HG02870 (cell line): ENCODE measurements around the gene HIPK1.

Source experiments
- ATAC-seq: cut with Tn5 transposase; IDR thresholded peaks from one replicate; pipeline ENCODE4 v1.9.1; 2021; ENCODE audit warnings: mild to moderate bottlenecking, moderate library complexity; ENCODE audit not compliant: unreplicated experiment

Gene HIPK1

GRCh38 chr1:113928941-113929749 is at the start of gene HIPK1:
Gene HIPK1, plus strand, starts transcription at chr1:113929324.
- peak; percentile 61 for ATAC-seq

- no peak for ATAC-seq
Observed at GRCh38 chr1:113879739-113880038, 49.4 kb upstream of the HIPK1 start.

GRCh38 chr1:113881661-113882060 is 47.5 kb upstream of the HIPK1 start:
- no peak for ATAC-seq

GRCh38 chr1:113886417-113887401 is 42.4 kb upstream of the HIPK1 start:
- no peak for ATAC-seq

- ATAC-seq: no peak
Observed at GRCh38 chr1:113887402-113888175, 41.5 kb upstream of the HIPK1 start, which contains the start of gene BCL2L15. Gene BCL2L15, minus strand, starts transcription at chr1:113887581. Its CDS starts 206 bp downstream, at chr1:113887375.

- no peak for ATAC-seq
Observed at GRCh38 chr1:113890816-113891215, 38.3 kb upstream of the HIPK1 start.

GRCh38 chr1:113891631-113892220 is 37.4 kb upstream of the HIPK1 start:
- ATAC-seq: no peak

GRCh38 chr1:113893267-113893666 is 35.9 kb upstream of the HIPK1 start:
- no peak for ATAC-seq

GRCh38 chr1:113895098-113895497 is 34.0 kb upstream of the HIPK1 start:
- ATAC-seq: no peak

GRCh38 chr1:113895961-113896360 is 33.2 kb upstream of the HIPK1 start:
- ATAC-seq: no peak

GRCh38 chr1:113898241-113898814 is 30.8 kb upstream of the HIPK1 start:
- ATAC-seq: no peak

GRCh38 chr1:113899111-113899510 is 30.0 kb upstream of the HIPK1 start:
- no peak for ATAC-seq

- ATAC-seq: no peak
Observed at GRCh38 chr1:113901191-113901590, 27.9 kb upstream of the HIPK1 start.

GRCh38 chr1:113903501-113904292 is 25.4 kb upstream of the HIPK1 start:
- no peak for ATAC-seq

GRCh38 chr1:113904293-113904673 is 24.8 kb upstream of the HIPK1 start:
- ATAC-seq: peak; percentile 26

- peak; percentile 88 for ATAC-seq
Observed at GRCh38 chr1:113904674-113905434, 24.3 kb upstream of the HIPK1 start, which contains the start of the genes AP4B1 and DCLRE1B. Gene AP4B1, minus strand, starts transcription at chr1:113904799. Its CDS starts 82 bp downstream, at chr1:113904717. Gene DCLRE1B, plus strand, starts transcription at chr1:113905326. Its CDS starts 261 bp downstream, at chr1:113905587.

GRCh38 chr1:113905435-113905861 is 23.7 kb upstream of the HIPK1 start:
- no peak for ATAC-seq

- ATAC-seq: no peak
Observed at GRCh38 chr1:113912594-113913311, 16.4 kb upstream of the HIPK1 start.
